ENCODE results near the gene BTBD2.
A peak's percentile ranks its signal among the peaks of the same experiment; 100 is the strongest.

The BTBD2 gene

DNA sequence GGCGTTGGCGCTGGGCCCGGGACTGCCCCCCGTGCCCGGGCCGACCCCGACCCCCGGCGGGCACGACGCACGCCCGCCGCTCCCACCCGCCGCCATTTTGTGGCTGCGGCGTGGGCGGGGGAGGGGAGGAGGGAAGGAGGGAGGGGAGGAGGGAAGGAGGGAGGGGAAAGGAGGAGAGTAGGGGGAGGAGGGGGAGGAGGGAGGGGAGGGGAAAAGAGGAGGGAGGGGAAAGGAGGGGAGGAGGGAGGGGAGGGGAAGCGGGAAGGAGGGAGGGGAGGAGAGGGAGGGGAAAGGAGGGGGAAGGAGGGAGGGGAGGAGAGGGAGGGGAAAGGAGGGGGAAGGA, at the start of gene BTBD2:
BTBD2 (minus strand) TSS at position 107 of the 343 bp plus-strand sequence; CDS start at position 96, 11 bp downstream.
- peak; percentile 53 for DNase-seq

DNA sequence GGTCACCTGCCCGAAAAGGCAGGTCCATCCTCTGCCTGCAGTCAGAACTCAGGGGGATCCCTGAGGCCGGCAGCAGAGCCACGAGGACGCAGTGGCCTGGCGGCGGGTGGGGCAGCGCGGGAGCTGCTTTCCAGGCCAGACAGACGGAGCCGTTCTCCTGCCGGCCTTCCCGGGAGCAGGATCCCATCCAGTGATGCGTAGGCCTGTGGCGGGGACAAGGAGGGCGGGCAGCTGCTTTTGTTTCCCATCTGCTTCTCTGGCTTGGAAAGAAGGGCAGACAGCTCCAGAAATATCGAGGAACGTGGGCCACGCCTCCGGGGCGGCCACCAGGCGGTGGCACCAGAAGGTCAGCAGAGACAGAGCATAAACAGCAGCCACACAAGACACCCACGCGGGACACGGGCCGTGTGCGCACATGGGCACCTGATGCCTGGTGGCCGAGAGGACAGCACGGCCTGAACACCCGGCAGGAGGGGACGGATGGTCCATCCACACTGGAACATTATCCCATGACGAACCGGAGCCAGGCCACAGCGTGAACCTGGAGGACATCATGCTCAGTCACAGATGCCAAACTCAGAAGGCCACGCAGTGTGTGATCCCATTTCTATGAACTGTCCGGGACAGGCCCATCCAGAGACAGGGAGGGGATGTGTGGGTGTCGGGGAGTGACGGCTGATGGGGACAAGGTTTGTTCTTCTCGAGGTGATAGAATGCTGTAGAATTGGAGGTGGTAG, 49.4 kb upstream of the BTBD2 start:
- no peak for DNase-seq

DNA sequence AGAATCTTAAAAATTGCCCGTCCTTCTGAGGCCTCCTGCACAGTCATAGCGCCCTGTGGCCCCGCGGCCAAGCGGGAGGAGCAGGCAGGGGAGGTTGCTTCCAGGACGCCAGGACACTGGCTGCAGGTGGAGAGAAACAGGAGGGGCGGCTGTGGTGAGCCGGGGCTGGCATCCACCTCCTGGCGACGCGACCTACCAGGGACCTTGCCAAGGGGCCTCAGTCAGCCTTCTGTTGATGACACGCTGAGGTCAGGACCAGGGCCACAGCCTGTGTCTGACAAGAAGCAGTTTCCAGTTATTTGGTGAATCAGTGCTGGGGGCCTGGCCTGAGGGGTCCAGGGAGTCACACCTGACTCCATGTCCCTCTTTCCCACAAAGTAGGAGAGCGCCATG, 48.9 kb upstream of the BTBD2 start:
- no peak for DNase-seq

DNA sequence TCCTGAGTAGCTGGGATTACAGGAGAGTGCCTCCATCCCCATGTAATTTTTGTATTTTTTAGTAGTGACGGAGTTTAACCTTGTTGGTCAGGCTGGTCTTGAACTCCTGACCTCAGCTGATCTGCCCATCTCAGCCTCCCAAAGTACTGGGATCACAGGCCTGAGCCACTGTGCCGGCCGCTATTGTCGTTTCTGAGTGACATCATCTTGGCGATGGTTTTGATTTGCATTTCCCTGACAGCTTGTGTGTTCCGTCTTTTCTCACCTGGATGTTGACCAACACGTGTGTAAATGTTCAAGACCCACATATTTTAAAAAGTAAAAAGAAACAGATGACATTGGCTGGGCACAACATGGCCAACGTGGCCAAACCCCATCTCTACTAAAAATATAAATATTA, 48.3 kb upstream of the BTBD2 start:
- DNase-seq, result no peak

DNA sequence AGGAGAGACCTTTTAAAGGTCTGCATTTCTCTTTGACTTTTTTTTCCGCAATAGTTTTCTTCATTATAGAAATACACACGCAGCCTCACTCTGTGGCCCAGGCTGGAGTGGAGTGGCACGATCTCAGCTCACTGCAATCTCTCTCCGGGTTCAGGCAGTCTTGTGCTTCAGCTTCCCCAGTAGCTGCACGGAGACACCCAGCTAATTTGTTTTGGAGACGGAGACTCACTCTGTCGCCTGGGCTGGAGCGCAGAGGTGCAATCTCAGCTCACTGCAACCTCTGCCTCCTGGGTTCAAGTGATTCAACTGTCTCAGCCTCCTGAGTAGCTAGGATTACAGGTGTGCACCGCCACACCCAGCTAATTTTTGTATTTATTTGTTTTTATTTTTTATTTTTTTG, 47.3 kb upstream of the BTBD2 start:
- no peak for DNase-seq

DNA sequence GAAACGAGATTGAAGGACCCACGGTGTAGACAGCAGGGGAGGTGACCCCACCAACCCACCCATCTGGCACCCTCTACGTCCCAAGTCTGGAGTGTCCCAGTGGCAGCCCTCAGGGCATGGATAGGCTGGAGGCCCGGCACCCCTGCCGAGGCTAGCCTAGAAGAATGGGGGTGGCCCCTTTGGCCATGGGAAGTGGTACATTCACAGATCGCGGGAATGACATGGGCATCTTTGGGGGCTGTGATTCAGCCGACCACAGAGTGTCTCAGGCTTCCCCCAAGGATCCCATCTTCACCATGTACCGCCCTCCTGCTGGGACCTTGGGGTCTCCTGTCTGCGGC, 46.8 kb upstream of the BTBD2 start:
- no peak for DNase-seq

DNA sequence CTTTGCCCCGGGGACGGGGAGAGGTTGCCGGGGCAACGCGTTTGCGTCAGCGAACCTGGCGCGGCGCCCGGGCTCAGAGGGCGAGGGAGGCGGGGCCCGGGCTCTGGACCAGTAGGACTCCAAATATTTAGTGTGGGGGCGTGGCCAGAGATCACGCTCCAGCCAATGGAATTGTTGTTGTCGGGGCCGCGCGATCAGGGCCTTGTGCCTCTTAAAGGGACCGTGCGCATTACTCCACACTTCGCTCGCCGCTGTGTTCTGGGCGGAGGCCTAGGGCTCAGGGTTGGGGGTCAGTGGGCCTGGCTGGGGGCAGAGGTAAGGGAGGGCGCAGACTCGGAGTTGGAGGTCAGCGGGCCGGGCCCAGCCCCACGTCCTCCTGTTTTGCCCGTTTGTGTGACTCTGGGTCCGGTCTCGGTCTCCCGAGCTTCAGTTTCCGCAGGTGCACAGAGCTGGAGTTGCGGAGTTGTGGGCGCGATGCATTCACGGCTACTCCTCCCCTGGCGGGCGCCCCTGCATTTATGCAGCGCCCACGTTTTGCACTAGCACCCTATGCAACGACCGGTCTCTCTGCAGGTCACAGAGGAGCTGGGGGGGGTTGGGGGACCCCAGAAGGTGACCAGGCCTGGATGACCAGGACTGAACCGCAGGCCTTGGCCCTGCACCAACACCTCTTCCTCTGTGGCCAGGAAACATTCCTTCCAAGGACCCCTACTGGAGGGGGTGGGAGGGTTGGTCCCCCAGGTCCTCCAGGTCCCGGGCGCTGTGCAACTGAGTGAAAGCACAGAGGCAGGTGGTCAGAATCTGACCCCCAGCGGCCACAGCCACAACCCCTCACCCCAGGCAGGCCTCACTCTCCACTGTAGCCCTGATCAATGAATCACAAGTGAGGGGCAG, 46.2 kb upstream of the BTBD2 start:
- peak; percentile 99 for DNase-seq

DNA sequence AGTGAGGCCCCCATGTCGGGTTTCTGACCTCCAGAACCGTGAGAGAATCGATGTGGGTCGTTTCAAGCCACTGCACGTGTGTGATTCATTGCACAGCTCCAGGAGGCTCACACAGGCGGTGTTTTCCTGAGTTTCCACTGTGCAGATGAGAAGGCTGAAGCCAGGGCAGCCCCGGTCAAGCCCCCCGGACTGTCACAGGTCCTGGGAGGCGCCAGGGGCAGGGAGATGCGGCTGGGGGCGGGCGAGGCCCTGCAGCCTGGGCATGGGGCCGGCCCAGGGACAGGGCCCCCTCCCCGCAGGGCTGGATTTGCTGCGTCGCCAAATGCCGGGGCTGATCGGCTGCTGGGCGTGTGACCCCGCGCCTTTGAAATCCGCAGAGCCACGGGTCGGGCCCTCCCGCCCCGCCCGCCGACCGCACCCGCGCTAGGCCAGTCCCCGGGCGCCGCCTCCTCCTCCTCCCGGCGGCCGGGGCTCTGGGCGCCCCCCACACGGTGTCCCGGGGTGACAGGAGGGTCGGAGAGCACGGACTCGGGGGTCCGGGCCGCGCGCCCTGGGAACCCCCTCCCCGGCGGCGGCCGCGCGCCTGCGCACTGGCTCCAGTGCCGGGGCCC, 45.5 kb upstream of the BTBD2 start:
- peak; percentile 60 for DNase-seq

DNA sequence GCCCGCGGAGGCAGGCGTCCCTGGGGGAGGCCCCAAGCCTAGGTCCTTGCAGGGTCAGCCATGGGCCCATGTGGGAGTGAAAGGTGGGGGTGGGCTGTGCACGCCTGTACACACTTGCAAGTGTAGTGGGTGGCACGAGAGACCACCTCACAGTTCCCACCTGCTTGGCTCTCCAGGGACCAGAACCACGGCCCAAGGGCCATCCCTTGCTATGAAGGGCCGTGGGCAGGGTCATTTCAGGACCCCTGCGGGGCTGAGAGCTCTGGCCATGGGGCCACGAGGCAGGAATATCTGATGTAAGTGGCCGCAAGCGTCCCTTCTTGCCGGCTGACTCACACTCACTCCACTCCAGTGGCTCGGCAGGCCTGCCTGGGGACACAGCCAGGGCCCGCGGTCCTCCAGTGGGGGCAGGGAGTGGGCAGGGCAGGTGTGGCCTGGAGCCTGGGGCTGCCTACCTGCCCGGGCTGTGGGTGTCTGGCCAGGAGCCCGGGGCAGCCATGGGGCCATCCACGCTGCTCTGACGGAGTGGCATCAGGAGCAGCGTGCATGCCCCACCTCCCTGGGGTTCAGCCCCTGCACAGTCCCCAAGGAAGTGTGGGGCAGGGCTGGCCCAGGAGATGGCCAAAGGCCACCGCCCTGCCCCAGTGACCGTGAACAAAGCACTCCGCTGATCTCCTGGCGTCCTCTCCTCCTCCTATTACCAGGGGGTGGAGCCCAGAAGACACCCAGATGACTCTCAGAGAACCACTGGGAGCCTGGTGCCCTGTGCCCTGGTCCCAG, 44.1 kb upstream of the BTBD2 start:
- DNase-seq, result no peak

DNA sequence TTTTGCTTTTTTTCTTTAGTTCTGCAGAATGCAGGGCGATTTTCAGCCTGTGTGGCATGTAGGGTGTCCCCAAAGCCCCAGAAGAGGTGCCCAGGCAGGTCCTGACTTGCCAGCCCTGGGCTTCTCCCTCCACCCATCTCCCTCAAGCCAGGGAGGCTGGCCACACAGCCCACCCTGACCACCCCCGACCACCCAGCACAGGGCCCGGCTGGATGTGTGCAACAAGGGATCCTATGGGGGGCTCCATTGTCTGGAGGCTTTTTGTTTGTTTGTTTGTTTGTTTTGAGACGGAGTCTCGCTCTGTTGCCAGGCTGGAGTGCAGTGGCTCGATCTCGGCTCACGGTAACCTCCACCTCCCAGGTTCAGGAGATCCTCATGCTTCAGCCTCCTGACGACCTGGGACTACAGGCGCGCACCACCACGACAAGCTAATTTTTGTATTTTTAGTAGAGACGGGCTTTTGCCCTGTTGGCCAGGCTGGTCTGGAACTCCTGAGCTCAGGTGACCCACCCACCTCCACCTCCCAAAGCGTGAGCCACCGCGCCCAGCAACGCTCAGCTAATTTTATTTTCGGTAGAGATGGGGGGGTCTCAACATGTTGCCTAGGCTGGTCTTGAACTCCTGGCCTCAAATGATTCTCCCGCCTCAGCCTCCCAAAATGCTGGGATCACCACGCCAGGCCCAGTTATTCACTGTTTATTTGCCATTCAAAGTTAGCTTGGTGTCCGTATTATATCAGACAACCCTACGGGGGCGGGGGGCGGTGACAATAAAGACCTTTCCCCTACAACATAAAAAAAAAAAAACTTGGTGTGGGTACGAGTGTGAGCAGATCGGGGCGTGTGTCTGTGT, 43.3 kb upstream of the BTBD2 start:
- no peak for DNase-seq

DNA sequence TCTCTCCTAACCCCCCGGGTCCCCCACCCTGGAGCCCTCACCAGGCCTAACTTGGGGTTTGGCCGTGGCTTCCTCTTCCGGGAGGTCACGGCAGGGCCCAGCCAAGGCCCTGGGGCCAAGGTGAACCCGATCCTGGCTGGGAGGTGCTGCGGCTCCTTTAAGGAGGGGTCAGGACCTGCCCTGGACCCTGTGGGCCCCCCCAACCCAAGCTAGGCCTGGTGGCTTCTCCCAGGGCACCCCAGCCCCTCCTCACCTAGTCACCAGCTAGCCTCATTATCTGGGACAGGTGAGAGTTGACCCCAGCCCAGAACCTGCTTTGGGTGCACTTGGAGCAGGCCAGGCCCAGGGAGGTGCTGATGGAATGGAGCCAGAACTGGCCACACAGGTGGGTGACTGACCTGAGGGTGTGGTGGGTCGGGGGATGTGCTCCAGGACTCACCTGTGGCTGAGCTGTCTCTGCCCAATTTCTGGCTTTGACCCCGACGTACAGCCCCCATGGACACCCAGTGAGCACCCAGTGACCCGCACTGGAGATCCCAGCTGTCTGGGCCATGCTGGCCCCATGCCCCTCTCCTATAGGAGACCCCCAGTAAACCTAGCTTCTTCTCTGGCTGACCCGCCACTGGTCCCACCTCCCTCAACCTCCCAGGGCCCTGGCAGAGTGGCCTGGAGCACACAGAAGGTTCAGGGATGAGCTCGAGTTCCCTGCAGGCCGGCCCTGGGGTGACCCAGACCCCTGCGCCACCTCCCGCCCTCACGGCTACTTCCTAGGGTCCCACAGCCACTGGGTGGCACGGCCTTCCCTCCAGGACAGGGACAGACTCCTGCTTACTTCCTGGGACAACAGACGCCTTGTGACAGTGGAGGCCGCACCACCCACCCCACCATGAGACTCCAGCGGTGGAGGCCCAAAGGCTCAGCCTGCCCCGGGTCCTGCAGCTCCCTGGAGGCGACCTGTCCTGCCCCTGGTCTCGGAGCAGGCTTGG, 42.3 kb upstream of the BTBD2 start:
- DNase-seq, result no peak

DNA sequence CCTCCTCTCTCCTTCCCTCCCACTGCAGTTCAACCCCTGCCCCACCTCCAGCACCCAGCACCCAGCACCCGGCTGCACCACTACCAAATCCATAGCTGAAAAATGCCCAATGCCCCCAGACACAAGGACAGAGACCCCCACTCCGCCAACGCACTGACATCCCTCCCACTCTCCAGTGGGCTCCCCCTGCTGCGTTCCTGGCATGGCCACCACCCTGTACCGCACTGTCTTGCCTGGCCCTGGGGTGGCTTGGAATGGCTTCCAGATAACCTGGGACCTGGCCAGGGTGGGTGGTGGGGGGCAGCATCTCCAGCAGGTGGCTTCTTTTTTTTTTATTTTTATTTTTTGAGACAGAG, 41.3 kb upstream of the BTBD2 start:
- DNase-seq, result no peak

DNA sequence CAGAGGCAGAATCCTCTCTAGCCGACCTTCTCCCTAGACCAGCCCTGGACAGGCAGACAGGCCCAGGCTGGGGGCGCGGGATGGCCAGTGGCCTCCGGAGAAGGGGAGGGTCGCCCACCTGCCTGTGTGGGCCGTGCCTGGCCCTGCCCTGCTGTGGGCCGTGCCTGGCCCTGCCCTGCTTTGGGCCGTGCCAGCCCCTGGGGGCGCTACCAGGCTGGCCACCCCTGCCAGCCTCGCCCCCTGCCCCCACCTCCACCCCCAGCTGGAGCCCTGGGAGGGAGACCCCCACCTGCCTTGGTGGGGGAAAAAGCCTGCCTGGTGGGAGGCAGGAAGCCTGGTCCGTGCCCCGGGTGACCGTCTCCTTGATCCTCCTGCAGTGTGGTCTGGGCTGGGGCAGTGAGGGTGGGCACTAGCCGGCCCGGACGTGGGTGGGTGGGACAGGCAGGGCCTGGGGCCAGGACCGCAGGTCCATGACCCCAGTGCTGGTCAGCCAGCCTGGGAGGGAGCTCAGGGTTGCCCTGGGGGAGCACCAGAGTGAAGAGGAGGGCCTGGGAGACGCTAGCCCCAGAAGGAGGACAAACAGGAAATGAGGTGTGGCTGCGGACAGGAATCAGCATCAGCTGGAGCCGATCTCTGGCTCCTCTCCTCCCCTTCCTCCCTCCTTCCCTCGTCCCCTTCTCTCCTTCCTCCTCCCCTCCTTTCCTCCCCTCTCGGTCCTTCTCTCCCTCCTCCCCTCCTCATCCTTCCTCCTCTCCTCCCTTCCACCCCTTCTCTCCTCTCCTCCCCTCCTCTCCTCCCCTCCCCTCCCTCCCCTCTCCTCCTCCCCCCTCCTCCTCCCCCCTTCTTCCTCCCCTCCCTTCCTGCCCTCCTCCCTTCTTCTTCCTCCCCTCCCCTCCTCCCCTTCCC, 40.7 kb upstream of the BTBD2 start:
- DNase-seq, result no peak

DNA sequence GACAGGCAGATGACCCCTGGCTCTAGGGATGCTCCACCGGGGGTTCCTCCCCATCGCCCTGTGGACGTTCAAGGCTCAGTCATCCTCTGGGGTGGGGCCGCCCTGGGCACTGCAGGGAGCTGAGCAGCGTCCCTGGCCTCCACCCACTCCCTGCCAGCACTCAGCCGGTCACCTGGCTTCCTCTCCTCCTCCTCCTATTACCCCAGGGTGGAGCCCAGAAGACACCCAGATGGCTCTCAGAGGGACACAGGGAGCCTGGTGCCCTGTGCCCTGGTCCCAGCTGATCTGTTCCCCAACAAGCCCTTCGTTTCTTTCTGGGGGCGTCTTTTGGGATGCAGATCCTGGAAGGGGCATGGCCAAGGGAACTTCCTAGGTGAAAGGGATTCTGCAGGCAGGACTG, 39.2 kb upstream of the BTBD2 start:
- DNase-seq, result no peak

DNA sequence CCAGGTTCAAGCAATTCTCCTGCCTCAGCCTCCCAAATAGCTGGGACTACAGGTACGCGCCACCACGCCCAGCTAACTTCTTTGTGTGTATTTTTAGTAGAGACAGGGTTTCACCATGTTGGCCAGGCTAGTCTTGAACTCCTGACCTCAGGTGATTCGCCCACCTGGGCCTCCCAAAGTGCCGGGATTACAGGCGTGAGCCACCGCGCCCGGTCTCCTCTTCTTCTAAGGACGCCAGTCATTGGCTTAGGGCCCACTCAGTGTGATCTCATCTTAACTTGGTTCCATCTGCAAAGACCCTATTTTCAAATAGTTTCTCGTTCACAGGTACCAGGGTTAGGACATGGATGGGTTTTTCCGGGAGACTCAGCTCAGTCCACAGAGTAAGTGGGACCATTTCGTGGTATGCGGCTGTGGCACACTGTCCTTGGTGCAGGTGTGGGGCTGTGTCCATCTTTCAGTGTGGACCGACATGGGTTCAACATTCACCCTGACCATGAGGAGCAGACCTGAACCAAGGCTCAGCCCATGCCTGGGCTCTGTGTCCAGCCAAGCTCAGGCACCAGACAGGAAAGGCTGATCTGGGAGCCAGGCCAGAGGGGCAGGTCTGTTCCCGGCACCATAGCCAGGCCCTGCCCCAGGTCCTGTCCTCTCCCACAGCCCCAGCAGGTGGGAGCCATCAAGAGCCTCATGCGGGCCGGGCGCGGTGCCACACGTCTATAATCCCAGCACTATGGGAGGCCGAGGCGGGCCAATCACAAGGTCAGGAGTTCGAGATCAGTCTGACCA, 38.3 kb upstream of the BTBD2 start:
- DNase-seq, result no peak

DNA sequence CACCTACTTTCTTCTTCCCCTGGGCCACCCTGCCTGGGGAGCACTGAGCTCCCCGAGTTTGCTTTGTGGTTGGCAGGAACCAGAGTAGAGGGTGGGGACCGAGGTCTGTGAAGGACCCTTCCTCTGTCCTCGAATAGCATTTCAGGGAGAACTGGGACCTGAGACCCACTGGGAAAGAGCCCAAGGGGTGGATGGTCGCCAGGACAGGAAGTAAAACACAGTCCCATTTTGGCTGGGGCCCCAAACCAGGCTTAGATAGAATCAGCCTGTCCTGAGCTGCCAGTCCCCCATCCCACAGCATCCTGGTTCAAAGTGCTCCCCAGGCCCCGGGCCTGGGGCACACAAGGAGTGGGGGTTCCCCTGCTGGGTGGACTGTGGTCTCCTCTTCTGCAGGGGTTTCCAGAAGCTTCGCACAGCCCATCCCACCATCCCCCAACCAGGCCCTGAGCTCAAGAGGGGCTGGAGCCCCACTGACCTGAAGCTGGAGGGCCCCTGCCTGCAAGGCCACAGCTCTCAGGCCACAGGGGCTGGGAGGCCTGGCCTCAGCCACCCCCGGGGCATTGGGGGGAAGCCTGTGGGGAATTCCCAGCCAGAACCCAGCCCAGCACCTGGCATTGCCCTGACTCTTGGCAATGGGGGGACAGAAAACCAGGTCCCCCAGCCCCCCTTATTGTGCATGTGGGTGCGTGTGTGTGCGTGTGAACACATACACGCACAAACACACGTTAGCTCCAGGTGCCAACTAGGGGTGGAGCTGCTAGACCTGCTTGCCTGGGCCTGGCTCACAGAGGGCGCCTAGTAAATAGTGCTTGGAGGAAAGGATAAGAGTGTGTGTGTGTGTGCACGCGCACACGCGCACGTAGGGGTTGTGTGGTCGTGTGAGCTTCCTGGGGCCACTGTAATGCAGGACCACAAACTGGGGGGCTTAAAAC, 36.5 kb upstream of the BTBD2 start:
- DNase-seq, result peak; percentile 58

DNA sequence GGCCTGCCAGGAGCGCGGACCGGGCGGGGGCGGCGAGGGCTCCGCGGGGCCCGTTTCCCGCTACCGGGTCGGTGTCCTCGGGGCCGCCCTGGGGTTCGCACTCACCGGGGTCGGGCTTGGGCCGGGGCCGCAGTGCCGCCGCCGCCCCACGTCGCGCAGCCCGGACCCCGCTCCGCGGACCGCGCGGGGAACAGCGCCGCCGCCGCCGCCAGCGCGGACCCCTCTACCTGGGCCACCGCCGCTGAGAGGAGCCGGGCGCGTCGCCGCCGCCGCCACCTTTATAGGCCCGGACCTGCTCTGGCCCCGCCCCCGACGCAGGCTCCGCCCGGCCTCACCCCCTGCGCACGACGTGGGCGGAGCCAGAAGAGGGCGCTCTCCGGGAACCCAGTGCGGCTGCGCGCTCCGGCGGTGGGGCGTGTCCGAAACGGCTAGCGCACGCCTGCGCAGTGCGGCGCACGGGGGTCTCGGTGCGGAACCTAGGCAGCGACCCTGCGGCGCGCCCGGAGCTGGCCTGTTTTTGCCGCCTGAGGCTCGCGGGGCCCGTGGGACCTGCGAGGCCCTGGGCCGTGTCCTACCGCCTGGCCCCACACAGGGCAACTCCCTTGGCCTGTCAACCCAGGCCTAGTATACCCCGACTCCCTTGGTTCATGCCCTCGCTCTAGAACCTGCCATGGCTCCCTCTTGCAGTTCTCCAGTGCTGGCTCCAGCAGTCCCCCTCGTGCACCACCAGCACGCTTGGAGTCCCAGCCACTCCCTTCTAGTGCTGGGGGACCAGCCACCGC, 35.7 kb upstream of the BTBD2 start, which contains the start of gene MKNK2:
MKNK2 (minus strand) TSS at position 254 of the 782 bp plus-strand sequence. CDS start 393 bp downstream, outside the sequence.
- DNase-seq, result peak; percentile 94

All from stimulated activated CD4-positive, alpha-beta T cell treated with anti-CD3 and anti-CD28 coated beads, Interleukin-1b, Interleukin-23, amount 100 ng/mL, for 48 hours (primary cell).